SU-DHL-6 (cell line): ENCODE measurements around the gene MYO15A.

Experiments used
- EZH2phosphoT487 ChIP-seq: fragments of 200-600 bp; sonication (generic), shearing (Covaris generic); conservative IDR thresholded peaks from 2 replicates; pipeline ENCODE4 v1.6.1; 2018; ENCODE audit warnings: mild to moderate bottlenecking, antibody characterized with exemption, low read length, moderate library complexity, mixed read lengths
- TF ChIP-seq, protein P1 (sequence below): fragments of 200-600 bp; sonication (generic); IDR thresholded peaks from one replicate; pipeline ENCODE4 v1.5.1; 2017; ENCODE audit warnings: antibody characterized with exemption, mild to moderate bottlenecking, low read length, moderate library complexity; ENCODE audit not compliant: insufficient read depth, poor library complexity, severe bottlenecking

DNA sequence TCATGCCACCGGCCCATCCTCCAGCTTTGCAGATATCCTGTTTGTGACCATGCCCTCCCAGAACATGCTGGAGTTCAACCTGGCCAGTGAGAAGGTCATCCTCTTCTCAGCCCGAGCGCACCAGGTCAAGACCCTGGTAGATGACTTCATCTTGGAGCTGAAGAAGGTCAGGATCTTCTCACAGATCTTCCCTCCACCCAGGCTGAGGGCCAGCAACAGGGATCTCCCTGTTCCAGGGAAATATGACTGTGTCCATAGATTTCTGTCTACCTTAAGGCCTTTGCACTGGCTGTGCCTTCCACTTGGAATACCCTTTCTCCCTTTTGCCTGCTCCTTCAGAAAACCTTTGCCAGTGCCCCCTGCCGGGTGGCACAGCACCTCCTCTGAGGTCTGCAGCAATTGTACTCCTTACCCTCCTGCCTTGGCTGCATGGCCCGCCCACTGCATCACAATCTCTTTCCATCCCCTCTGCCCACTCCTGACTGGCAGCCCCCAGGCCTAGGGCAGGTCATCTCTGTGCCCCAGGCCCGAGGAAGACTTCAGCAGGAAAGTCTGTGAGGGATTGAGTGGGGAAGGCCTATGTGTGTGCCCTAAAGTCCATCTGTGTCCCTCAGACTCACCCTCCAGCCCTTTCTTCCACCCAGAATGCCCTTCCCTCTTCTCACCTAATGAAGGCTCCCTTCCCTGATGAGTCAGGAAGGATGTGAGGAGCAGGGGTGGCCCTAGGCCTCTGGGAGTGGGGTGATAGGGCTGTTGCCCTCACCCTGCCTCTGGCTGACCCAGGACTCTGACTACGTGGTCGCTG, 47.8 kb downstream of the MYO15A start:
- TF ChIP-seq, protein P1, sequence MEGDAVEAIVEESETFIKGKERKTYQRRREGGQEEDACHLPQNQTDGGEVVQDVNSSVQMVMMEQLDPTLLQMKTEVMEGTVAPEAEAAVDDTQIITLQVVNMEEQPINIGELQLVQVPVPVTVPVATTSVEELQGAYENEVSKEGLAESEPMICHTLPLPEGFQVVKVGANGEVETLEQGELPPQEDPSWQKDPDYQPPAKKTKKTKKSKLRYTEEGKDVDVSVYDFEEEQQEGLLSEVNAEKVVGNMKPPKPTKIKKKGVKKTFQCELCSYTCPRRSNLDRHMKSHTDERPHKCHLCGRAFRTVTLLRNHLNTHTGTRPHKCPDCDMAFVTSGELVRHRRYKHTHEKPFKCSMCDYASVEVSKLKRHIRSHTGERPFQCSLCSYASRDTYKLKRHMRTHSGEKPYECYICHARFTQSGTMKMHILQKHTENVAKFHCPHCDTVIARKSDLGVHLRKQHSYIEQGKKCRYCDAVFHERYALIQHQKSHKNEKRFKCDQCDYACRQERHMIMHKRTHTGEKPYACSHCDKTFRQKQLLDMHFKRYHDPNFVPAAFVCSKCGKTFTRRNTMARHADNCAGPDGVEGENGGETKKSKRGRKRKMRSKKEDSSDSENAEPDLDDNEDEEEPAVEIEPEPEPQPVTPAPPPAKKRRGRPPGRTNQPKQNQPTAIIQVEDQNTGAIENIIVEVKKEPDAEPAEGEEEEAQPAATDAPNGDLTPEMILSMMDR: peak; percentile 19
- TF ChIP-seq EZH2phosphoT487: no peak
